ENCODE data around the gene TBC1D9.

TBC1D9 gene

DNA sequence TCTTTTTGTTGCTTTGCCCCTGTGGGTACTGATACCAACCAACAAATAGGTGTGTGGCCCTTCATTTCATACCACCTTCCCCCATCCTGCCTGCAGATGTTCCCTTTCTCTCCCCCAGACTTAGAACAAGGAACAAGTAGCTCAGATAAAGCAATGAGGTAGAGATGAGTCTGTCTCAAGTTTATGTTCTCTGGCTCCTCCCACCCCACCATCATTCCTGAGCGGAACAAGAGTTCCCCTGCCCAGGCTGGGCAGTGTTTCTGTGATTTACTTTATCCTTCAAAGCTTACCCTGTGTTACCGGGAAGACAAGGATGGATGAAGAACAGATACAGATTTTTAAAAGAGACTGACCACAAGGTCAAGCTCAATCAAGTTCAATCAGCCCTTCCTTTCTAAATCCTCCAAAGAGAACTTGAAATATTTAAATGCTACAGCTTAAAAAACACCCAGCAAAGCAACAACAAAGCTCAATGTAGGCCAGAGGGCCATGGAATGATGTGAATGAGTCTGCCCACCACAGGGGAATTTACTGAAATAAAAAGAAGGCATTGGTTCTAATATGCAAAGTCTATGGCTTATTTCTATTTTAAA lies 107.4 kb downstream of the TBC1D9 start:
- Histone ChIP-seq H4K5ac (ENCODE audit: low read length) (no peak overlapping the region), H3K27me3 (ENCODE audit: insufficient read depth, low read length, poor library complexity) (no peaks in the 10 kb centered on the region), H2BK120ac (ENCODE audit: low read depth, low read length) (no peak overlapping the region), H2BK15ac (replicated peaks; ENCODE audit: low read depth) (no peak overlapping the region), H3K4ac (ENCODE audit: low read depth, low read length) (no peak overlapping the region), H3K4me1 (ENCODE audit: control insufficient read depth, low read depth, low read length) (peaks cover 2% of the 10 kb centered on the region), H3K79me2 (ENCODE audit: control insufficient read depth, insufficient read depth, low read length) (no peaks in the 10 kb centered on the region), H2BK5ac (ENCODE audit: low read length) (no peak overlapping the region), H3K9ac (ENCODE audit: low read length) (no peak overlapping the region), H3K4me3 (ENCODE audit: low read length) (no peak overlapping the region), H3K4me2 (ENCODE audit: low read length) (no peak overlapping the region), H4K8ac (ENCODE audit: low read depth, low read length) (no peak overlapping the region), H3K36me3 (ENCODE audit: control insufficient read depth, insufficient read depth, low read length) (no peaks in the 10 kb centered on the region), H3K27ac (ENCODE audit: low read depth, low read length) (no peak overlapping the region), H3K79me1 (ENCODE audit: low read length) (no peaks in the 10 kb centered on the region), H3K23ac (ENCODE audit: low read length) (no peak overlapping the region), H2AK5ac (ENCODE audit: low read length) (no peak overlapping the region), H3K56ac (ENCODE audit: low read length) (no peak overlapping the region), H3K18ac (ENCODE audit: low read length) (no peak overlapping the region)
- no CpG with 5 or more reads among the region's 2 CpGs for WGBS (ENCODE audit: extremely low coverage, insufficient coverage, low lambda C conversion rate)
- DNase-seq = no peak

GRCh38 chr4:140645614-140646412 lies 110.4 kb downstream of the TBC1D9 start:
- WGBS (ENCODE audit: extremely low coverage, insufficient coverage, low lambda C conversion rate) = no CpG with 5 or more reads among the region's 9 CpGs
- Histone ChIP-seq H3K4me2 (ENCODE audit: low read length) (no peak overlapping the region), H2BK5ac (ENCODE audit: low read length) (no peak overlapping the region), H3K4me1 (ENCODE audit: control insufficient read depth, low read depth, low read length) (peaks cover 9% of the 10 kb centered on the region), H4K8ac (ENCODE audit: low read depth, low read length) (no peak overlapping the region), H3K36me3 (ENCODE audit: control insufficient read depth, insufficient read depth, low read length) (no peaks in the 10 kb centered on the region), H3K23ac (ENCODE audit: low read length) (no peak overlapping the region), H3K27ac (ENCODE audit: low read depth, low read length) (no peak overlapping the region), H3K4me3 (ENCODE audit: low read length) (no peak overlapping the region), H3K56ac (ENCODE audit: low read length) (no peak overlapping the region), H4K5ac (ENCODE audit: low read length) (no peak overlapping the region), H2BK120ac (ENCODE audit: low read depth, low read length) (no peak overlapping the region), H3K18ac (ENCODE audit: low read length) (no peak overlapping the region), H3K4ac (ENCODE audit: low read depth, low read length) (no peak overlapping the region), H2AK5ac (ENCODE audit: low read length) (no peak overlapping the region), H3K9ac (ENCODE audit: low read length) (no peak overlapping the region), H3K79me1 (ENCODE audit: low read length) (no peaks in the 10 kb centered on the region), H3K79me2 (ENCODE audit: control insufficient read depth, insufficient read depth, low read length) (no peaks in the 10 kb centered on the region), H2BK15ac (replicated peaks; ENCODE audit: low read depth) (no peak overlapping the region), H3K27me3 (ENCODE audit: insufficient read depth, low read length, poor library complexity) (no peaks in the 10 kb centered on the region)
- DNase-seq = no peak

- DNase-seq = no peak
- H2BK5ac ChIP-seq (ENCODE audit: low read length) = no peak overlapping the region
- no CpG with 5 or more reads among the region's 11 CpGs for WGBS (ENCODE audit: extremely low coverage, insufficient coverage, low lambda C conversion rate)
- H3K9ac ChIP-seq (ENCODE audit: low read length) = no peak overlapping the region
- peaks cover 9% of the 10 kb centered on the region for H3K4me1 ChIP-seq (ENCODE audit: control insufficient read depth, low read depth, low read length)
- no peak overlapping the region for H4K5ac ChIP-seq (ENCODE audit: low read length)
- H3K4me3 ChIP-seq (ENCODE audit: low read length) = no peak overlapping the region
- no peaks in the 10 kb centered on the region for H3K27me3 ChIP-seq (ENCODE audit: insufficient read depth, low read length, poor library complexity)
- no peak overlapping the region for H4K8ac ChIP-seq (ENCODE audit: low read depth, low read length)
- H3K79me2 ChIP-seq (ENCODE audit: control insufficient read depth, insufficient read depth, low read length) = no peaks in the 10 kb centered on the region
- H2AK5ac ChIP-seq (ENCODE audit: low read length) = no peak overlapping the region
- H3K27ac ChIP-seq (ENCODE audit: low read depth, low read length) = no peak overlapping the region
- H3K18ac ChIP-seq (ENCODE audit: low read length) = no peak overlapping the region
- H3K23ac ChIP-seq (ENCODE audit: low read length) = no peak overlapping the region
- H3K56ac ChIP-seq (ENCODE audit: low read length) = no peak overlapping the region
- H3K79me1 ChIP-seq (ENCODE audit: low read length) = no peaks in the 10 kb centered on the region
- no peaks in the 10 kb centered on the region for H3K36me3 ChIP-seq (ENCODE audit: control insufficient read depth, insufficient read depth, low read length)
- H3K4ac ChIP-seq (ENCODE audit: low read depth, low read length) = no peak overlapping the region
- no peak overlapping the region for H3K4me2 ChIP-seq (ENCODE audit: low read length)
- H2BK120ac ChIP-seq (ENCODE audit: low read depth, low read length) = no peak overlapping the region
- no peak overlapping the region for H2BK15ac ChIP-seq (replicated peaks; ENCODE audit: low read depth)
Observed at GRCh38 chr4:140645196-140645595, 111.0 kb downstream of the TBC1D9 start.

DNA sequence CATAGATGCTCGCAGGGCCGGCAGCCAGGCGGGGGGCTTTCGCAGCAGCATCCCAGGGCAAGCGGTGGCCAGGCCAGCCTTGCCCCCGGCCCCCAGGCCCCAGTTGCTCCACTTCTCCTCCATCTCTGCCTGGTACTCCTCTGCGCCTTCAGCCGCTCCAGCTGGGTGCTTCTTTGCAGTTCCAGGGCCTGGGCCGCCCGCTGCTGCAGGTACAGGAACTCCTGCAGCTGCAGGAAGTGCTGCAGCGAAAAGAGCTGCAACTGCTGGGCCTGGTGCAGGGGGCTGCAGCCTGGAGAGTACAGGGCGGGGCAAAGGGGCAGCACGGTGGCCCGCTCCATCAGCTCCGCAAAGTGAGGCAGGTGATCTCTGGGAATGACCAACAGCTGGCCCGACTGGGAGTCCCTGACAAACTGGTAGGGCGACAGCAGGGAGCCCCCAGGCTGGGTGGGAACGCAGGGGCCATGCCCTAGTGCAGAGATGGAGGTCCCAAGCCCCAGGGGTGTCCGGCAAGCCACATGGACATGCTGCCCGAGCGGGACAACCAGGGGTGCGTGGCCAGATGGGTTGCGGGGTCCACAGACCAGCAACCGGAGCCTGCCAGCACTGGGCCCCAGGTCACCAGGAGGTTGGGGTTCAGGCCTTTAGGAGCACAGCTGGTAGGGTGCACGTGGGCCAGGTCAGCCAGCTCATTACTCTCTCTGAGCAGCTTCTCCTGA lies 111.6 kb downstream of the TBC1D9 start:
- H4K5ac ChIP-seq (ENCODE audit: low read length) = no peak overlapping the region
- no peak overlapping the region for H4K8ac ChIP-seq (ENCODE audit: low read depth, low read length)
- no peak overlapping the region for H3K56ac ChIP-seq (ENCODE audit: low read length)
- no peak overlapping the region for H3K4me2 ChIP-seq (ENCODE audit: low read length)
- H3K18ac ChIP-seq (ENCODE audit: low read length) = no peak overlapping the region
- H3K27me3 ChIP-seq (ENCODE audit: insufficient read depth, low read length, poor library complexity) = no peaks in the 10 kb centered on the region
- H3K4ac ChIP-seq (ENCODE audit: low read depth, low read length) = no peak overlapping the region
- H2BK15ac ChIP-seq (replicated peaks; ENCODE audit: low read depth) = no peak overlapping the region
- no CpG with 5 or more reads among the region's 25 CpGs for WGBS (ENCODE audit: extremely low coverage, insufficient coverage, low lambda C conversion rate)
- no peak for DNase-seq
- no peak overlapping the region for H3K9ac ChIP-seq (ENCODE audit: low read length)
- no peaks in the 10 kb centered on the region for H3K79me2 ChIP-seq (ENCODE audit: control insufficient read depth, insufficient read depth, low read length)
- H3K27ac ChIP-seq (ENCODE audit: low read depth, low read length) = no peak overlapping the region
- no peak overlapping the region for H2BK120ac ChIP-seq (ENCODE audit: low read depth, low read length)
- no peaks in the 10 kb centered on the region for H3K36me3 ChIP-seq (ENCODE audit: control insufficient read depth, insufficient read depth, low read length)
- H3K4me1 ChIP-seq (ENCODE audit: control insufficient read depth, low read depth, low read length) = peaks cover 11% of the 10 kb centered on the region
- no peak overlapping the region for H2AK5ac ChIP-seq (ENCODE audit: low read length)
- H3K4me3 ChIP-seq (ENCODE audit: low read length) = no peak overlapping the region
- H2BK5ac ChIP-seq (ENCODE audit: low read length) = no peak overlapping the region
- no peaks in the 10 kb centered on the region for H3K79me1 ChIP-seq (ENCODE audit: low read length)
- H3K23ac ChIP-seq (ENCODE audit: low read length) = no peak overlapping the region

- Histone ChIP-seq H3K4me3 (ENCODE audit: low read length) (no peak overlapping the region), H4K8ac (ENCODE audit: low read depth, low read length) (no peak overlapping the region), H2BK5ac (ENCODE audit: low read length) (no peak overlapping the region), H3K56ac (ENCODE audit: low read length) (no peak overlapping the region), H3K79me1 (ENCODE audit: low read length) (no peaks in the 10 kb centered on the region), H3K36me3 (ENCODE audit: control insufficient read depth, insufficient read depth, low read length) (no peaks in the 10 kb centered on the region), H3K79me2 (ENCODE audit: control insufficient read depth, insufficient read depth, low read length) (no peaks in the 10 kb centered on the region), H2BK15ac (replicated peaks; ENCODE audit: low read depth) (no peak overlapping the region), H4K5ac (ENCODE audit: low read length) (no peak overlapping the region), H3K23ac (ENCODE audit: low read length) (no peak overlapping the region), H3K4me2 (ENCODE audit: low read length) (no peak overlapping the region), H3K27ac (ENCODE audit: low read depth, low read length) (no peak overlapping the region), H3K9ac (ENCODE audit: low read length) (no peak overlapping the region), H3K18ac (ENCODE audit: low read length) (no peak overlapping the region), H2BK120ac (ENCODE audit: low read depth, low read length) (no peak overlapping the region), H3K4me1 (ENCODE audit: control insufficient read depth, low read depth, low read length) (peaks cover 15% of the 10 kb centered on the region), H3K27me3 (ENCODE audit: insufficient read depth, low read length, poor library complexity) (no peaks in the 10 kb centered on the region), H3K4ac (ENCODE audit: low read depth, low read length) (no peak overlapping the region), H2AK5ac (ENCODE audit: low read length) (no peak overlapping the region)
- no CpG with 5 or more reads among the region's 33 CpGs for WGBS (ENCODE audit: extremely low coverage, insufficient coverage, low lambda C conversion rate)
- no peak for DNase-seq
Observed at GRCh38 chr4:140643571-140644055, 112.6 kb downstream of the TBC1D9 start.
